Measurements from ENCODE around the gene SEC11A. TPM values are rescaled to one million over a fixed set of nuclear protein-coding genes. Genes with fewer than 3 reads are reported as not detected.

SEC11A gene
- polyA plus RNA-seq, 1 donor from 2014 or later = 158 TPM

DNA sequence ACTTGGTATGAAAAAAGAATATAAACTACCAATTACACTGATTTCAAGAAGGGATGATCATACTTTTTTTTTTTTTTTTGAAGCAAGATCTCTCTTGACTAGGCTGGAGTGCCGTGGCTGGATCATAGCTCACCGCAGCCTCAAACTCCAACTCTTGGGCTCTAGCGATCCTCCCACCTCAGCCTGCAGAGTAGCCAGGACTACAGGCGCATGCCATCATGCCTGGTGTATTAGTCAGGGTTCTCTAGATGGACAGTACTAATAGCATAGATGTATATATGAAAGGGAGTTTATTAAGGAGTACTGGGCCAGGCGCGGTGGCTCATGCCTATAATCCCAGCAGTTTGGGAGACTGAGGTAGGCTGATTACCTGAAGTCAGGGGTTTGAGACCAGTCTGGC lies 11.5 kb upstream of the SEC11A start:
- TF ChIP-seq RAD21 (conservative IDR thresholded peaks at IDR 0.05) (no peak), SMC3 (conservative IDR thresholded peaks at IDR 0.05; ENCODE audit: poor library complexity) (no peak), MXI1 (conservative IDR thresholded peaks at IDR 0.05; ENCODE audit: poor library complexity, severe bottlenecking) (no peak), EP300 (conservative IDR thresholded peaks at IDR 0.05; ENCODE audit: poor library complexity, severe bottlenecking) (no peak), POLR2AphosphoS5 (IDR thresholded peaks at IDR 0.05) (no peak), EZH2 (IDR thresholded peaks at IDR 0.05; ENCODE audit: borderline replicate concordance, insufficient read depth, low read length, poor library complexity, severe bottlenecking) (no peak), TAF1 (IDR thresholded peaks at IDR 0.05; ENCODE audit: low read depth) (no peak)
- TF ChIP-seq, protein P1, sequence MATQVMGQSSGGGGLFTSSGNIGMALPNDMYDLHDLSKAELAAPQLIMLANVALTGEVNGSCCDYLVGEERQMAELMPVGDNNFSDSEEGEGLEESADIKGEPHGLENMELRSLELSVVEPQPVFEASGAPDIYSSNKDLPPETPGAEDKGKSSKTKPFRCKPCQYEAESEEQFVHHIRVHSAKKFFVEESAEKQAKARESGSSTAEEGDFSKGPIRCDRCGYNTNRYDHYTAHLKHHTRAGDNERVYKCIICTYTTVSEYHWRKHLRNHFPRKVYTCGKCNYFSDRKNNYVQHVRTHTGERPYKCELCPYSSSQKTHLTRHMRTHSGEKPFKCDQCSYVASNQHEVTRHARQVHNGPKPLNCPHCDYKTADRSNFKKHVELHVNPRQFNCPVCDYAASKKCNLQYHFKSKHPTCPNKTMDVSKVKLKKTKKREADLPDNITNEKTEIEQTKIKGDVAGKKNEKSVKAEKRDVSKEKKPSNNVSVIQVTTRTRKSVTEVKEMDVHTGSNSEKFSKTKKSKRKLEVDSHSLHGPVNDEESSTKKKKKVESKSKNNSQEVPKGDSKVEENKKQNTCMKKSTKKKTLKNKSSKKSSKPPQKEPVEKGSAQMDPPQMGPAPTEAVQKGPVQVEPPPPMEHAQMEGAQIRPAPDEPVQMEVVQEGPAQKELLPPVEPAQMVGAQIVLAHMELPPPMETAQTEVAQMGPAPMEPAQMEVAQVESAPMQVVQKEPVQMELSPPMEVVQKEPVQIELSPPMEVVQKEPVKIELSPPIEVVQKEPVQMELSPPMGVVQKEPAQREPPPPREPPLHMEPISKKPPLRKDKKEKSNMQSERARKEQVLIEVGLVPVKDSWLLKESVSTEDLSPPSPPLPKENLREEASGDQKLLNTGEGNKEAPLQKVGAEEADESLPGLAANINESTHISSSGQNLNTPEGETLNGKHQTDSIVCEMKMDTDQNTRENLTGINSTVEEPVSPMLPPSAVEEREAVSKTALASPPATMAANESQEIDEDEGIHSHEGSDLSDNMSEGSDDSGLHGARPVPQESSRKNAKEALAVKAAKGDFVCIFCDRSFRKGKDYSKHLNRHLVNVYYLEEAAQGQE (IDR thresholded peaks at IDR 0.05; ENCODE audit: borderline replicate concordance) = no peak
- TF ChIP-seq, protein P2, sequence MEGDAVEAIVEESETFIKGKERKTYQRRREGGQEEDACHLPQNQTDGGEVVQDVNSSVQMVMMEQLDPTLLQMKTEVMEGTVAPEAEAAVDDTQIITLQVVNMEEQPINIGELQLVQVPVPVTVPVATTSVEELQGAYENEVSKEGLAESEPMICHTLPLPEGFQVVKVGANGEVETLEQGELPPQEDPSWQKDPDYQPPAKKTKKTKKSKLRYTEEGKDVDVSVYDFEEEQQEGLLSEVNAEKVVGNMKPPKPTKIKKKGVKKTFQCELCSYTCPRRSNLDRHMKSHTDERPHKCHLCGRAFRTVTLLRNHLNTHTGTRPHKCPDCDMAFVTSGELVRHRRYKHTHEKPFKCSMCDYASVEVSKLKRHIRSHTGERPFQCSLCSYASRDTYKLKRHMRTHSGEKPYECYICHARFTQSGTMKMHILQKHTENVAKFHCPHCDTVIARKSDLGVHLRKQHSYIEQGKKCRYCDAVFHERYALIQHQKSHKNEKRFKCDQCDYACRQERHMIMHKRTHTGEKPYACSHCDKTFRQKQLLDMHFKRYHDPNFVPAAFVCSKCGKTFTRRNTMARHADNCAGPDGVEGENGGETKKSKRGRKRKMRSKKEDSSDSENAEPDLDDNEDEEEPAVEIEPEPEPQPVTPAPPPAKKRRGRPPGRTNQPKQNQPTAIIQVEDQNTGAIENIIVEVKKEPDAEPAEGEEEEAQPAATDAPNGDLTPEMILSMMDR (IDR thresholded peaks at IDR 0.05; ENCODE audit: poor library complexity, severe bottlenecking) = no peak
- Histone ChIP-seq H3K9ac (ENCODE audit: low read length) (no peak overlapping the region), H3K4me2 (ENCODE audit: low read length) (no peak overlapping the region), H3K27me3 (ENCODE audit: insufficient read depth, low read depth, low read length) (no peaks in the 10 kb centered on the region), H3K9me3 (ENCODE audit: low read length) (no peaks in the 10 kb centered on the region), H3F3A (ENCODE audit: insufficient read depth, low read length, poor library complexity, severe bottlenecking) (no peaks in the 10 kb centered on the region), H3K27ac (ENCODE audit: low read length) (no peak overlapping the region), H3K79me2 (replicated peaks; ENCODE audit: insufficient read depth, low read length) (no peaks in the 10 kb centered on the region), H3K36me3 (ENCODE audit: insufficient read depth, low read length) (no peaks in the 10 kb centered on the region), H2AFZ (ENCODE audit: low read depth, low read length) (no peak overlapping the region), H3K9me2 (ENCODE audit: insufficient read depth, low read length) (no peaks in the 10 kb centered on the region), H4K20me1 (ENCODE audit: insufficient read depth) (no peaks in the 10 kb centered on the region), H3K4me3 (ENCODE audit: low read length) (no peak overlapping the region)

DNA sequence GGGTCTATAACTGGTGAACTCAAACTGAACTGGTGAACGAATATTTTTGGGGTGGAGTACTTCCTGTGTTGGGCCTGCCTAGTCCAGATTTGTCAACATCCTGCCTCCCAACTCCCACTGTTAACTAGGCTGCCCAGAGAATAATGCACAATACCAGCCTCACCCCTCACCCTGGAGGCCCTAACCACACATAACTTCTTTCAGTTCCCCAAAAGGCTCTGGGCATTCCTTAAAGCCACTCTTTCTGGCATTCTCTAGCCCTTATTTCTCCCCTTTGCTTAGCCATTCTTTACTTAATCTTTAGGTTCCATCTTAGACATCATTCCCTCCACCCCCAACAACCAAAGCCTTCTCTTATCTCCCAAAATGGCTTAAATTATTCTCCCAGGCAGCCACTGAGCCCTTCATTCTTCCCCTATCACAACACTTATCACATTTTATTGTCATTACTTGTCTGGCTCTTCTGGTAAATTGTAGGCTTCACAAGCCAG lies 9.1 kb upstream of the SEC11A start:
- H3K27me3 ChIP-seq (ENCODE audit: insufficient read depth, low read depth, low read length) = no peaks in the 10 kb centered on the region
- no peak overlapping the region for H3K4me3 ChIP-seq (ENCODE audit: low read length)
- no peak overlapping the region for H3K4me2 ChIP-seq (ENCODE audit: low read length)
- H2AFZ ChIP-seq (ENCODE audit: low read depth, low read length) = no peak overlapping the region
- H3K9me2 ChIP-seq (ENCODE audit: insufficient read depth, low read length) = no peaks in the 10 kb centered on the region
- H3F3A ChIP-seq (ENCODE audit: insufficient read depth, low read length, poor library complexity, severe bottlenecking) = no peaks in the 10 kb centered on the region
- H3K27ac ChIP-seq (ENCODE audit: low read length) = no peak overlapping the region
- TF ChIP-seq MXI1 (conservative IDR thresholded peaks at IDR 0.05; ENCODE audit: poor library complexity, severe bottlenecking) (no peak), POLR2AphosphoS5 (IDR thresholded peaks at IDR 0.05) (no peak), SMC3 (conservative IDR thresholded peaks at IDR 0.05; ENCODE audit: poor library complexity) (no peak), EZH2 (IDR thresholded peaks at IDR 0.05; ENCODE audit: borderline replicate concordance, insufficient read depth, low read length, poor library complexity, severe bottlenecking) (no peak), EP300 (conservative IDR thresholded peaks at IDR 0.05; ENCODE audit: poor library complexity, severe bottlenecking) (no peak), TAF1 (IDR thresholded peaks at IDR 0.05; ENCODE audit: low read depth) (no peak), RAD21 (conservative IDR thresholded peaks at IDR 0.05) (no peak)
- TF ChIP-seq, protein P2 (IDR thresholded peaks at IDR 0.05; ENCODE audit: poor library complexity, severe bottlenecking) = no peak
- TF ChIP-seq, protein P1 (IDR thresholded peaks at IDR 0.05; ENCODE audit: borderline replicate concordance) = no peak
- H3K9ac ChIP-seq (ENCODE audit: low read length) = no peak overlapping the region
- H3K79me2 ChIP-seq (replicated peaks; ENCODE audit: insufficient read depth, low read length) = no peaks in the 10 kb centered on the region
- H3K9me3 ChIP-seq (ENCODE audit: low read length) = no peaks in the 10 kb centered on the region
- no peaks in the 10 kb centered on the region for H3K36me3 ChIP-seq (ENCODE audit: insufficient read depth, low read length)
- no peaks in the 10 kb centered on the region for H4K20me1 ChIP-seq (ENCODE audit: insufficient read depth)
